T-helper 22 cell (primary cell): Measurements from ENCODE around the gene P2RX4.
"Not testable (repeated sequence)": the region's sequence is repeated elsewhere in the genome, so short reads cannot be mapped to it uniquely, and the experiment has no call there.

Source experiments
- DNase-seq: peaks from one replicate; pipeline ENCODE4 v3.0.0-alpha.2; 2020; ENCODE audit warnings: low read depth

Gene P2RX4

DNA sequence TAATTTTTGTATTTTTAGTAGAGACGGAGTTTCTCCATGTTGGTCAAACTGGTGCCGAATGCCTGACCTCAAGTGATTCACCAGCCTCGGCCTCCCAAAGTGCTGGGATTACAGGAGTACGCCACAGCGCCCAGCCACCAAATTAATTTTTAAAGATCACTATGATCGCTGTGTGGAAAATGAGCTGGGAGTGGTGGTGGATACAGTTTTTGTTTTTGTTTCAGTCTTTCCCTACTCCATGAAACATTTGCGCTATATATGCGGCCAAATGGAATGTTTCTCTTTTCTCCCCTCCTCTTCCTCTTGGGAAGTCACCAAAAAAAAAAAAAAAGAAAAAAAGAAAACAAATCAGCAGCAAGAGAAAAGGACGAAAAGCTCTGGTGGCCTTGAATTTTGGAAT lies 20.8 kb upstream of the P2RX4 start:
- DNase-seq, result no peak

DNA sequence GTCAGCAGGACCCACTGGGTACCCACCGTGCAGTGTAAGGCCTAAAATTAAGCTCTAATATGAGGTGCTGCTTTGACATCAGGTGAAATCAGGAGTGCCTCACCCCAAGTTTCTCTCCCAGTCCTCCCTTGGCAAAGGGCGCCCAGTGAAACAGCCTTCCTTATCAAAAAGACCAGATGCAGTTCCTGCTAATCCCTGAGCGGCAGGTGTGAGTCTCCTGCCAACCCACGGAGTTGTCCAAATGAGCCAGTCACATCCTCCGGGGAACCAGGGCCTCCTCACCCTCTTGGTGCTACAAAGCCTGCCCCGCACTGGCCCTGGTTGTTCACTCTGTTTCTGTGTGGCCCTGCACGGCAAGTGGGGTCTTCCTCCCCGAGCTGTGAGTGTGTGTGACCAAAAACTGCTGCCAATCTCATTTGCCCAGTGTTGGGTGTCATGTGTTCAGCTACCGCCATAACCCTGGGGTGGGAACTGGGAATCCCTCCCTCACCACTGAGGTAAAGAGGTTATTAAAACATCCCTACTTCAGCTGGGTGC lies 20.2 kb upstream of the P2RX4 start:
- no peak for DNase-seq

DNA sequence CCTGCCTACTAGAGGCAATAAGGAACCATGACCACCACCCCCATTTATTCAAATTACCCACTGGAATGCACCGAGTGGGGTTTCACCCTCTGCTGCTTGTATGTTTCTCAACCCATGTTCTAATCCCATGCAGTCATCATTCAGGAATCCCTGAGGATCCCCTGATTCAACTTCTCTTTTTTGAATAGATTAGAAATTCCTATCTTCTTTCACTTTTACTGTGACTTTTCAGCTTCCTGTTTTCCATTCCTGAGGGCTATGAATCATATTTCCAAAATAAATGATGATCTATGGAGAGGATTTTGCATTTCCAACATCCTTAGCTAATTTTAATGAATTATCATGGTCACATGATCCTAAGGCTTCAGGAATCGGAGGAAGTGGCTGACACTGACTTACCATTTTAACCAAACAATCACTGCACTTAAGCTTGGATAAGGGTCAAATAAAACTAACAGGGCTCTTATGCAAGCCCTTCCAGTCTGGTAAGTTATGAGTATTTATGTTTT lies 19.4 kb upstream of the P2RX4 start:
- DNase-seq, result no peak

DNA sequence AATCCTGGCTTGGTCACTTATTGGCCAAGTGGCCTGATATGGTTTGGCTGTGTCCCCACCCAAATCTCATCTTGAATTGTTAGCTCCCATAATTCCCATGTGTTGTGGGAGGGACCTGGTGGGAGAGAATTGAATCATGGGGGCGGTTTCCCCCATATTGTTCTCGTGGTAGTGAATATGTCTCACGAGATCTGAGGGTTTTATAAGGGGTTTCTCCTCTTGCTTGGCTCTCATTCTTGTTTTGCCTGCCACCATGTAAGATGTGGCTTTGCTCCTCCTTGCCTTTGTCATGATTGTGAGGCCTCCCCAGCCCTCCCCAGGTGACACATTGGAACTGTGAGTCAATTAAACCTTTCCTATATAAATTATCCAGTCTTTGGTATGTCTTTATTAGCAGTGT lies 18.8 kb upstream of the P2RX4 start:
- no peak for DNase-seq

DNA sequence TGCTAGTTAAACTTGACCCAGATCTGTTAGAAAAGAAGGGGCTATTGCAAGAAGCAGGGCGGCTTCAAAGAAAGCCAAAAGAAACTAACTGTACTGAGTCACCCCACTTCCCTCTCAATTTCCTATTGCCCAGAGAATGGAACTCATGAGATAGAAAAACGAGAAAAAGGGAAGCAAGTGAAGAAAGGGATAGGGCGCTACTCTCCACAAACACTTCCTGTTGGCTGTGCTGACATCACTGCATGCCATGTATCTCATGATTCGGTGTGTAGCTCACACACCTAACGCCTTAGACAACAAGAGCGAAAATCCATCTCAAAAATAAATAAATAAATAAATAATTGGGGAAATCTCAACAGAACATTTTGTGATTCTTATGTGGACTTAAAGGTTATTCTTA lies 13.0 kb upstream of the P2RX4 start:
- no peak for DNase-seq

DNA sequence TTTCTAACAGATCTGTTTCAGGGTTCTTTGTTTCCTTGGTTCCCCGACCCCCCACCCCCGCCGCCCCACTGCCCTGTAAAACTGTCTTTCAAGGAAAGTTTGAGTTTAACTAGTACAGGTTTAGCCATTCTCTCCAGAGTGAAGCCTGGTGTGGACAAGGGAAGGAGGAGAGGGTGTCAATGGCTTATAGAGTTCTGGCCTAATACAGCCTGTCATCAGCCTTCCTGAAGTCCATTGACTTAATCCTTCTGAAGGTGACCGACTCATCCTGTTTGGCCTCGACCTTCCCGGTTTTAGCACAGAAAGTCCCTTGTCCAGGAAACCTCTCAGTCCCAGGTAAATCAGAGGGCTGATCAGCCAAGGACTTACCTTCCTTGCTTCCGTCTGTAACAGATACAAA lies 11.0 kb upstream of the P2RX4 start:
- DNase-seq, result no peak

DNA sequence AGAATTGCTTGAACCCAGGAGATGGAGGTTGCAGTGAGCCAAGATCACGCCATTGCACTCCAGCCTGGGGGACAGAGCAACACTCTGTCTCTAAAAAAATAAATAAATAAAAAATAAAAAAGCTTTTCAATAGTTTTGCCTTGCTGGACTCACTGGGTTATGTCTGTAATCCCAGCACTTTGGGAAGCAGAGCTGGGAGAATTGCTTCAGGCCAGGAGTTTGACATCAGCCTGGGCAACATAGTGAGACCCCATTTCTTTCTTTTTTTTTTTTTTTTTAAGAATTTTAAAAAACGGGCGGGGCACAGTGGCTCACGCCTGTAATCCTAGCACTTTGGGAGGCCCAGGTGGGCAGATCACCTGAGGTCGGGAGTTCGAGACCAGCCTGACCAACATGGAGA lies 8.8 kb upstream of the P2RX4 start:
- not testable (repeated sequence) for DNase-seq

DNA sequence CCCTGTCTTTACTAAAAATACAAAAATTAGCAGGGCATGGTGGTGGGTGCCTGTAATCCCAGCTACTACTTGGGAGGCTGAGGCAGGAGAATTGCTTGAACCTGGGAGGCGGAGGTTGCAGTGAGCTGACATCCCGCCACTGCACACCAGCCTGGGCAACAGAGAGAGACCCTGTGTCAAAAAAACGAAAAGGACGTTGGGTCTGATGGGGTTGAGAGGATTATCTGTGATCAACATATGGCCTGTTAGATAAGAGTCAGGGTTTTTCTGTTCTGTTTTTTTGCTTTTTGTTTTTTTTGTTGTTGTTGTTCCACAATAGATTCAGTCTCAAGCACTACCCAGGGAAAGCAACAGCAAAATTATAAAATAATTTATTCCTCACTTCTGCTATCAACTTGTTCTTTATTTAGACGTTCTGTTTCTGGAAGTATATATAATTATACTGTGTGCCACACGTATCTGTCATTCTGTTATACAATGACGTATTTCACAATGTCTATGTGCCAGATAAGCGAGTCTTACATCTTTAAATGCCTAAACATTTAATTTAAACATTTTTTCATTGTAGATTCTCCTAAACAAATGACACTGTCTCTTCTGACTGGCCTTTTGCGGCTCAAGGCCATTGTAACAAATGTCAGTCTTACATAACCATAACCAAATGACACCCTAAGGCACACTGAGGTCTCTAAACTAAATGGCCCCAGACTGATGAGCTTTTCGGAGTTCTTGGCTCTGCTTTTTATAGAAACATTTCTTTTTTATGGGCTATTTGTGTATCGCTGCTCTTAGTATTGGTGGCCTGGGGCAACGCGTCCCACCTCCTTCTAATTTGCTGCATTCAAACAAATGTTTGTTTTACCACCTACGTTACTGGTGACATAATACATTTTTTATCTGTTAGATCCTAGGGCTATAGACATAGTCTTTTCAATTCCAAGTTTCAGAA lies 7.2 kb upstream of the P2RX4 start:
- DNase-seq, result no peak

DNA sequence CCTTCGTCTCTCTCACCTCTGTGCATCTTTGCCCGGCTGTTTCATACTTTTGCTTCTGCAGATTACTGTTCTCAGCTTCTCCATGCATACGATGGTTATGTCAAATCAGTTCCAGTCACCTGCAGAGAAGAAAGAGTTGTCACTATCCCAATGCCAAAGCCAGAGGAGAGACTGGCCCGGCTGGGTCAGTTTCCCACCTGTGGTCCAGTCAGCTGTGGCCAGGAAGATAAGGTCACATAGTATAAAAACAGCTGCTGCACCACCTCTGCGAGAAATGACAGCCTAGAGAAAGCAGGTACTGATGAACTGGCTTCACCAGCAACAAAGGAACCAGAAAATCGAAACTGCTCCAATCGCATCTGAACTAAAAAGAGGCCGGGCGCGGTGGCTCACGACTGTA lies 6.4 kb upstream of the P2RX4 start:
- no peak for DNase-seq

DNA sequence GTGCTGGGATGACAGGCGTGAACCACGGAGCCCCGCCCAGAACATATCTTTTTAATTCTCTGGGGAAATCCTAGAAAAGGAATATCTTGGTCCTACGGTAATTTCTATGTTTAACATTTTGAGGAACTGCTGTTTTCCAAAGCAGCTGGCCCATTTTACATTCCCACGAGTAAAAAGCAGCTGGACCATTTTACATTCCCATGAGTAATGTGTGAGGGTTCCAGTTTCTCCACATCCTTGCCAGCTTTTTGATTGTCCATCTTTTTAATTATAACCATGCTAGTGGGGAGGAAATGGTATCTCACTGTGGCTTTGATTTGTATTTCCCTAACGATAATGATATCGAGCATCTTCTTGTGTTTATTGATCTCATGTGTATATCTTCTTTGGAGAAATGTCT lies 4.4 kb upstream of the P2RX4 start:
- no peak for DNase-seq

DNA sequence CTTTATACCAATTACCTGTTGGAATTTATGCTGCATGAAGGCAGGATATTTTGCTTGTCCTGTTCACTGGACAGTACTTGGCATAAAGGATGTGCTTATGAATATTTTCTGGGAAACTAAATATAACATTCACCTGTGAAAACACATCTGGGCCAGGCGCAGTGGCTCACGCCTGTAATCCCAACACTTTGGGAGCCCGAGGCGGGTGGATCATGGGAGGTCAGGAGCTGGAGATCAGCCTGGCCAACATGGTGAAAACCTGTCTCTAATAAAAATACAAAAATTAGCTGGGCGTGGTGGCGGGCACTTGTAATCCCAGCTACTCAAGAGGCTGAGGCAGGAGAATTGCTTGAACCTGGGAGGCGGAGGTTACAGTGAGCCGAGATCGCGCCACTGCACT lies 1.4 kb upstream of the P2RX4 start:
- DNase-seq, result not testable (repeated sequence)

DNA sequence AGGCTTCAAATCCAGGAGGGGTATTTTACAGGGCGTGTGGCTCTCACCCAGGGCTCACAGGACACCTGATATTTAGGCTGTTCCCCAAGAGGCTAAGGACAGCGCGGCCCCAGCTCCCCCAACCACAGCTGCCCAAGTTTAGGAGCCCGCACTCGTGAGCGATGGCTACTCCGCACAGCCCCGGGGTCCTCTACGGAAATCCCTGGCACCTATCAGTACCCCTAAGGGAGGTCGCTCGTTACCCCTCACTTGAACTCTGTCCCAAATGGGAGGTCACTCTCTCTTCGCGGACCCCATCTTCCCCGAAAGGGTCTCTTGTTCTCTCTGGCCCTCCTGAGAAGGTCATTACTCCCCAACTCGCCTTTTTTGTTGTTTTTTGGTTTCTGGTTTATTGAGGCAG lies 708 bp upstream of the P2RX4 start:
- no peak for DNase-seq

DNA sequence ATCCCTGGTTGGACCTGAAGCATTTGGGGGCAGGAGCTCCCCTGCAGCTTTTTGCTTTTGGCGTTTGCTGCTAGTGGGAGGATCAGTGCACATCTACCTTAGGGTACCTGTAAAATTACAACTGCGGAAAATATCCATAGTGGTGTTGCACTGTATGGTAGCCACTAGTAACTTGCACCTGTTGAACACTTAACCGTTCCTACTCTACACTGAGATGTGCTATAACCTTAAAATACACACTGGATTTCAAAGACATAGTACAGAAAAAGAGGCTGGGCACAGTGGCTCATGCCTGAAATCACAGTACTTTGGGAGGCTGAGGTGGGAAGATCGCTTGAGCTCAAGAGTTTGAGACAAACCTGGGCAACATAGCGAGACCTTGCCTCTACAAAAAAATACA lies 2.9 kb downstream of the P2RX4 start:
- DNase-seq, result no peak

DNA sequence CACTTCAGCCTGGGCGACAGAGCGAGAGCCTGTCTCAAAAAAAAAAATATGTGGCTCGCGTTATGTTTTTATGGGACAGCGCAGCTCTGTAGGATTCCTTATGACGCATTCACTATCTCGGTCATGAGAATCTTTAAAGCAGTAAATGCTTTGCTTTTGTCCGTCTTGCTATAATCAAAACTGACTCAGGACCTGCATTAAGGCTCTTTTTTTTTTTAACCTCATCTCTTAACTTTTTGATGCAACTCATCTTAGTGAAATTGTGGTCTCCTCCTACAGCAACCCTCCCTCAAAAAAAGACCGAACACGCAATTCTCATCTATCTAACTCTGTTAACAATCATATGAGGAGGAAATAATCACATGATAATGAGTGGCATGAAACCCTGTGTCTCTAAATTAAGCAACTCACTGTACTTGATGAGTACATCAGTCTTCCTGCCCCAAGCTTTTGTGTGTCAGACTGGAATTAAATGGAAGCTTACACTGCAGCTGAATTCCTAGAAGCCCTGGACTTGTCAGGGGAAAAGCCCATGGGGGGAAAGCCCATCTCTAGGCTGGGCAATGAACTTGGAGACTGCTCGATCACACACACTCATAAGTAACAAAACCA lies 4.3 kb downstream of the P2RX4 start:
- DNase-seq, result no peak

DNA sequence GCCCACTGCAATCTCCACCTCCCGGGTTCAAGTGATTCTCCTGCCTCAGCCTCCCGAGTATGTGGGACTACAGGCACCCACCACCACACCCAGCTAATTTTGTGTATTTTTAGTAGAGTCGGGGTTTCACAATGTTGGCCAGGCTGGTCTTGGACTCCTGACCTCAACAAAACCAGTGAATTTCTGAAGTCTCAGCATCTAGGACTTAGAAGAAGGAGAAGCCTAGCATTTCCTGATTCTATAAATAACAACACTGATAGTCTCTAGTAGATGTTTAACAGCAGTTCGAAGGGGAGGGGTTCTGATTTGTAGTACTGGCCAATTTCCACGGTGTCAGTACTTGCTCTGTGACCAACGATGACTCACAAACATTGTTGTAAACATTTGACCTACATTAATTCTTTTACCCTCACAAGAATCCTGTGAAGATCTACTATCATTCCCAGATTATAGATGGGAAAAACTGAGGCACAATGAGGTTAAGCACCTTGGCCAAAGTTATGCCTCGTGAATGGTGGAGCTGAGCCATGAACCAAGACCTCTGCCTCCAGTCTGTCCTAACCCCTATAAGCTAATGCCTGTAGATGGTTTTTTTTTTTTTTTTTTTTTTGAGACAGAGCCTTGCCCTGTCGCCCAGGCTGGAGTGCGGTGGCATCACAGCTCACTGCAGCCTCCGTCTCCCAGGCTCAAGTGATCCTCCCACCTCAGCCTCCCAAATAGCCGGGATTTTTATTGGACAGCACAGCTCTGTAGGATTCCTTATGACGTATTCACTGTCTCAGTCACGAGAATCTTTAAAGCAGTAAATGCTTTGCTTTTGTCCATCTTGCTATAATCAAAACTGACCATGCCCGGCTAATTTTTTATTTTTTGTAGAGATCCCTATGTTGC lies 5.2 kb downstream of the P2RX4 start:
- no peak for DNase-seq

DNA sequence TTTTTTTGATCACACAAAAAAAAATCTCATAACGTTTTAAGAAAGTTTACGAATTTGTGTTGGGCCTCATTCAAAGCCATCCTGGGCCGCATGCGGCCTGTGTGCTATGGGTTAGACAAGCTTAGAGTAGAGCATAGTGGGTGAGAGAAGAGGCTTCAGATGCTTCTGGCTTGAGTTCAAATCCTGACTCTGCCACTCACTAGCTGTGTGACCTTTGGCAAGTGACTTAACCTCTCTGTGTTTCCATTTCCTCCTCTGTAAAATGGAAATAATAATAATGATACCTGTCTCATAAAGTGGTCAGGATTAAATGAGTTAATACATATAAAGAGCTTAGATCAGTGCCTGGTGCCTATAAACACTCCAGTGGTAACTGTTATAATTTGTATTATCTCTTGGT lies 6.2 kb downstream of the P2RX4 start:
- no peak for DNase-seq

DNA sequence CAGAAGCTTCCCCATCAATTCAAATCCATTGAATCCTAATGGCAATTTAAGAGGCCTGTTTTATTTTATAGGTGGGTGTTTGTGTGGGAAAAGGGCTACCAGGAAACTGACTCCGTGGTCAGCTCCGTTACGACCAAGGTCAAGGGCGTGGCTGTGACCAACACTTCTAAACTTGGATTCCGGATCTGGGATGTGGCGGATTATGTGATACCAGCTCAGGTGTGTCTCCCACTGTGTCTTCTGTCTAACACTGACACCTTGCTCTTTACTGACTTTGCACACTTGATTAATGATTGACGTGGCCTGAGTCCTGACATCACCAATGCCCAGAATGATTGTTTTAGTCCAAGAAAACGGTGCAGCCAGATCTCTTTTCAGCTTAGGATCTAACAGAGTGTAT lies 7.1 kb downstream of the P2RX4 start:
- no peak for DNase-seq

DNA sequence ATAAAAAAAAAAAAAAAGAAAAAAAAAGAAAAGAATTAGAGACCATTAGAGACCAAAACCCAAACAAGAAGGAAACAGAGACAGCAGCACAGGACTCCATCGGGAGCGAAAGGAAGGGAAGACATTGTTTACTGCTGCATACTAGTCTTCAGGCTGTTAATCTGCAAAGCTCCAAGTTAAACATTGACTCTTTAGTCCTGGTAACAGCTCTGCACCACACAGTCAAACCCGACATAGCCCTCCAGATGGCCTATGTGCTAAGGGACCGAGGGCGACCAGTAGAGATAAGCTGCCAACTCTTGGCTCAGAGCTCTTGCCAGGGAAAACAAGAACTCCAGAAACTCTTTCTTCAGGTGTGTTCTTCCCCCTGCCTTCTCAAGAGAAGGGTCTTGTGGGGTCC lies 7.8 kb downstream of the P2RX4 start:
- no peak for DNase-seq

DNA sequence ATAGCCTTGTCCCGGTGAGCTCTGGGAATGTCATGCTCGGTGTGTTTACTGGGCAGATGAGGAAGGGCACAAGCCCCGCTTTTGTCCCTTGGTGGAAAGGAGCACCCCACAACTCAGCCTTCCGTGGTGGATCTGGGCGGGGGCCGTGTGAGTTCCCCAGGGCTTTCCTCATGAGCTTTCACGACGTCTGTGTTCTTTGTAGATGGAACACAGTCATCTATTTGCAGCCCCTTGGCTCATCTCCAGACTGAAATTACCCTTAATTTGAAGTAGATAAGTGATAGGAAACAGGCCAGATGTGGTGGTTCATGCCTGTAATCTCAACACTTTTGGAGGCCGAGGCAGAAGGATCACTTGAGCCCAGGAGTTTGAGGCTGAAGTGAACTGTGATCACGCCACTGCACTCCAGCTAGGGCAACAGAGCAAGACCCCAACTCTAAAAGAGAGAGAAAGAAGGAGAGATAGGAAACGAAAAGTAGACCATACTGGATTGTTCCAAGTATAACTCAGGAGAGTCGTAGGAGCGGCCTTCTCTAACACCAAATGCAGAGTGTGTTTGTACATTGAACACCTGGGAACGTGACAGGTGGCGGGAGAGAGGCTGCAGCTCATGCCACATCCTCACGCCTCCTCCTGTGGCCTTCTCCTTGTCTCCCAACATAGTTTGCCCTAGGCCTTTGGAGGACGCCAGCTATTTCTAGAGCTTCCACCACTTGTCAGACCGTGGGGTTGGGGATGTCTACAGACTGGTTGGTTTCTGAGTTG lies 8.8 kb downstream of the P2RX4 start:
- no peak for DNase-seq

DNA sequence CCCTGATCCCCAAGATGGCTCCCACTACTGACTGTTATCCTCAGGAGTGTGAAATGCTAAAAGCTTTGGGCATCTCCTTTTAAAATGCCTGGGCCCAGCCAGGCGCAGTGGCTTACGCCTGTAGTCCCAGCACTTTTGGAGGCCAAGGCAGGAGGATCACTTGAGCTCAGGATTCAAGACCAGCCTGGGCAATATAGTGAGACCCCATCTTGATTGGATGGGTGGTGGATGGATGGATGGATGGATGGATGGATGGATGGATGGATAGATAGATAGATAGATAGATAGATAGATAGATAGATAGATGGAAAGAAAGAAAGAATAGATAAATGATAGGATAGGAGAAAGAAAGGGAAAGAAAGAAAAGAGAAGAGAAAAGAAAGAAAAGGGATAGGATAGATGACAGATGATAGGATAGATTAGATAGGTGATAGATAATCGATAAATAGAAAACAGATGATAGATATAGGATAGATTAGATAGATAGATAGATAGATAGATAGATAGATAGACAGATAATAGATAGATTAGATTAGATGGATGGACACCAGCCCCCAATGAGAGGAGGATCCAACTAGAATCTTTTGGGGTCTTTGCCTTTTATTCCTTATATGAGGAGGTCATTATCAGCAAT lies 9.5 kb downstream of the P2RX4 start:
- no peak for DNase-seq

DNA sequence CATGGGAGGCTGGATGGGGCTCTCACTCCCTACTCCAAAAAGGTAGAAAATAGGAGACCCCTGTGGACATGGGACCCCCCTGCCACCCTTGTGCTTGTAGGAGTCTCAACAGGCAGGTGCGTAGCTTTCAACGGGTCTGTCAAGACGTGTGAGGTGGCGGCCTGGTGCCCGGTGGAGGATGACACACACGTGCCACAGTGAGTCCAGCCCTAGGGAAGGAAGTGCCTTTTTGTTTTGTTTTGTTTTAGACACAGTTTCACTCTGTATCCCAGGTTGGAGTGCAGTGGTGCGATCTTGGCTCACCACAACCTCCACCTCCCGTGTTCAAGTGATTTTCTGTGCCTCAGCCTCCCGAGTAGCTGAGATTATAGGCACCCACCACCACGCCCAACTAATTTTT lies 12.9 kb downstream of the P2RX4 start:
- DNase-seq, result no peak
